OCI-LY7 (cell line): ENCODE measurements around the gene PET117. TPM values are rescaled to one million over a fixed set of nuclear protein-coding genes. Genes with fewer than 3 reads are reported as not detected.

Experiments
- BruUV-seq: library from RNA; stranded (reverse); fragments of 400-500 nt; replicated peaks from 2 replicates; lab custom pipeline; 2021; lab: Mats Ljungman, UMichigan
- CTCF ChIA-PET: fragments of 300-600 bp; sonication (Branson Sonifier 250); formaldehyde crosslinking; loops from one replicate; lab custom pipeline; 2022; ENCODE audit warnings: antibody characterized with exemption; ENCODE audit not compliant: unreplicated experiment; lab: Charles Lee
- POLR2A ChIA-PET: fragments of 300-600 bp; sonication (Branson Sonifier 250); formaldehyde crosslinking; loops from one replicate; lab custom pipeline; 2022; ENCODE audit warnings: antibody characterized with exemption; lab: Charles Lee
- DNase-seq: peaks from one replicate; pipeline ENCODE4 v3.0.0-alpha.2; 2015; ENCODE audit warnings: low spot score
- H2AFZ ChIP-seq: fragments of 200-600 bp; sonication (generic), shearing (Covaris generic); 2 replicates; pipeline ENCODE4 v1.6.1; 2014; ENCODE audit warnings: mild to moderate bottlenecking, antibody characterized with exemption, low read length, moderate library complexity
- H3K27ac ChIP-seq: fragments of 200-600 bp; sonication (generic); 2 replicates; pipeline ENCODE4 v1.5.1; 2014; ENCODE audit warnings: mixed run types, low read depth, mild to moderate bottlenecking, moderate library complexity, low read length, inconsistent platforms; ENCODE audit not compliant: poor library complexity, severe bottlenecking
- H3K36me3 ChIP-seq: fragments of 200-600 bp; sonication (generic); 2 replicates; pipeline ENCODE4 v1.6.1; 2014; ENCODE audit warnings: mild to moderate bottlenecking, antibody characterized with exemption, low read length, moderate library complexity, mixed read lengths; ENCODE audit not compliant: insufficient read depth
- H3K4me1 ChIP-seq: fragments of 200-600 bp; sonication (generic); 2 replicates; pipeline ENCODE4 v1.5.1; 2014; ENCODE audit warnings: mild to moderate bottlenecking, low read length; ENCODE audit not compliant: insufficient read depth, poor library complexity, severe bottlenecking
- H3K4me2 ChIP-seq: fragments of 200-600 bp; sonication (generic); 2 replicates; pipeline ENCODE4 v1.6.1; 2014; ENCODE audit warnings: mild to moderate bottlenecking, low read length
- H3K4me3 ChIP-seq: fragments of 200-600 bp; sonication (generic); 2 replicates; pipeline ENCODE4 v1.5.1; 2014; ENCODE audit warnings: mild to moderate bottlenecking, low read depth, low read length; ENCODE audit not compliant: poor library complexity, severe bottlenecking
- H3K79me2 ChIP-seq: fragments of 200-600 bp; sonication (generic); 2 replicates; pipeline ENCODE4 v1.6.1; 2016; ENCODE audit warnings: low read depth, mild to moderate bottlenecking, low read length, moderate library complexity, mixed read lengths; ENCODE audit not compliant: insufficient read depth
- H3K9me2 ChIP-seq: fragments of 200-600 bp; sonication (generic); 2 replicates; pipeline ENCODE4 v1.6.1; 2016; ENCODE audit warnings: mild to moderate bottlenecking, low read length, mixed read lengths; ENCODE audit not compliant: insufficient read depth
- H3K9me3 ChIP-seq: fragments of 200-600 bp; sonication (generic); 2 replicates; pipeline ENCODE4 v1.6.1; 2014; ENCODE audit warnings: mild to moderate bottlenecking, mixed run types, low read length, mixed read lengths
- H4K20me1 ChIP-seq: fragments of 200-600 bp; sonication (generic); 2 replicates; pipeline ENCODE4 v1.6.1; 2014; ENCODE audit warnings: mild to moderate bottlenecking, antibody characterized with exemption, low read length, moderate library complexity, mixed read lengths; ENCODE audit not compliant: insufficient read depth
- EZH2phosphoT487 ChIP-seq: fragments of 200-600 bp; sonication (generic); IDR thresholded peaks from 2 replicates; pipeline ENCODE4 v1.6.1; 2018; ENCODE audit warnings: low read depth, borderline replicate concordance, mild to moderate bottlenecking, mixed run types, antibody characterized with exemption, low read length, moderate library complexity, mixed read lengths
- intact Hi-C: fragments of 100-400 bp; cut with micrococcal nuclease; formaldehyde crosslinking; loops from one replicate; pipeline ENCODE4 v1.10.0; 2022; ENCODE audit not compliant: unreplicated experiment
- total RNA-seq, 2 experiments: library from RNA; depleted of rRNA in 1 of 2; stranded (reverse); fragments of >200 nt in 1 of 2; shearing (Covaris generic) in 1 of 2; gene quantifications; 2 replicates each; pipeline ENCODE4 v1.2.3, GENCODE V29; 2014 to 2022
- TF ChIP-seq, protein P1 (sequence below): fragments of 200-600 bp; sonication (generic); conservative IDR thresholded peaks from 2 replicates; pipeline ENCODE4 v1.5.1; 2014; ENCODE audit warnings: mild to moderate bottlenecking, antibody characterized with exemption, low read length, moderate library complexity, mixed read lengths

PET117 gene
- total RNA-seq, 2 experiments from 2014 or later: 13.1 to 20.9 TPM

DNA sequence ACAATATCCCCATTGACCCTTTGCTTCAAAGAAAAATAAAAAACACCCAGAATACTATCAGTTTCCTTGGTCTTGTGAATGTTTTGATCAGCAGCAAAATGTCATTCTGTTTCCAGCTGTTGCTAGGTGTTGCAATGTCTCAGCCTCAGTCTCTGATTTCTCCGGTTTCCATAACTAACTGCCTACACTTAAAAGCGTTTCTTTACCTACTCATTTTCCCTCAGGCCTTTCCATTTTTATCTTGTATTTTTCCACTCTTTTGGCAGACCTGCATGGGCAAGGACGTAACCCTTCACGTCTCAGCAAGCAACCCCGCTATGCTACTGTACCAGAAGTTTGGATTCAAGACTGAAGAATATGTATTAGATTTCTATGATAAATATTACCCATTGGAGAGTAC is 49.4 kb downstream of the PET117 start:
- H3K4me3 ChIP-seq: no peak overlapping the region
- ChIA-PET CTCF (no interaction called here), POLR2A (no interaction called here)
- no peak for DNase-seq
- no peaks in the 10 kb centered on the region for H3K79me2 ChIP-seq
- H3K9me3 ChIP-seq: no peaks in the 10 kb centered on the region
- intact Hi-C loops: no loop called here
- TF ChIP-seq EZH2phosphoT487: no peak
- TF ChIP-seq, protein P1, sequence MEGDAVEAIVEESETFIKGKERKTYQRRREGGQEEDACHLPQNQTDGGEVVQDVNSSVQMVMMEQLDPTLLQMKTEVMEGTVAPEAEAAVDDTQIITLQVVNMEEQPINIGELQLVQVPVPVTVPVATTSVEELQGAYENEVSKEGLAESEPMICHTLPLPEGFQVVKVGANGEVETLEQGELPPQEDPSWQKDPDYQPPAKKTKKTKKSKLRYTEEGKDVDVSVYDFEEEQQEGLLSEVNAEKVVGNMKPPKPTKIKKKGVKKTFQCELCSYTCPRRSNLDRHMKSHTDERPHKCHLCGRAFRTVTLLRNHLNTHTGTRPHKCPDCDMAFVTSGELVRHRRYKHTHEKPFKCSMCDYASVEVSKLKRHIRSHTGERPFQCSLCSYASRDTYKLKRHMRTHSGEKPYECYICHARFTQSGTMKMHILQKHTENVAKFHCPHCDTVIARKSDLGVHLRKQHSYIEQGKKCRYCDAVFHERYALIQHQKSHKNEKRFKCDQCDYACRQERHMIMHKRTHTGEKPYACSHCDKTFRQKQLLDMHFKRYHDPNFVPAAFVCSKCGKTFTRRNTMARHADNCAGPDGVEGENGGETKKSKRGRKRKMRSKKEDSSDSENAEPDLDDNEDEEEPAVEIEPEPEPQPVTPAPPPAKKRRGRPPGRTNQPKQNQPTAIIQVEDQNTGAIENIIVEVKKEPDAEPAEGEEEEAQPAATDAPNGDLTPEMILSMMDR: no peak
- no peaks in the 10 kb centered on the region for H3K9me2 ChIP-seq
- no peaks in the 10 kb centered on the region for H3K4me1 ChIP-seq
- no peak overlapping the region for H3K27ac ChIP-seq
- no TSS peak for BruUV-seq
- H4K20me1 ChIP-seq: no peaks in the 10 kb centered on the region
- H2AFZ ChIP-seq: no peak overlapping the region
- H3K36me3 ChIP-seq: peaks cover 75% of the 10 kb centered on the region
- H3K4me2 ChIP-seq: no peak overlapping the region

DNA sequence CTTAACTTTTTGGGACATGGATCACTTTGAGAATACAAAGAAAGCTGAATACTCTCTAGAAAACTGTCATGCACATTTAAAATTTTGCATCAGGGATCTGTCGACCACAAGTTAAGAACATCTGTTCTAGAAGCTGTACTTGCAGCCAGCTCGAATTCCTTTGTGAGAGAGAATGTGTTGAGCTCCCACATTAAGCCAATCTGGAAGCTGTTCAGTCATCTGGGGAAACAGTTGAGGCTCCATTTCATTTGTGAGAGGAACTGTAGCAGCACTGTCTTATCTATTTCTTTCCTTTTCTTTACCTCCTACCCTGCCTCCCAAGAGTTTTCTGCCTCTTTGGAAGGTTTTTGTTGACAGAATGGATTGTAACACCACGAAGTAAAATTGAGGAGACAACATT is 50.8 kb downstream of the PET117 start:
- Histone ChIP-seq H3K9me2 (no peaks in the 10 kb centered on the region), H3K9me3 (no peaks in the 10 kb centered on the region), H3K79me2 (no peaks in the 10 kb centered on the region), H4K20me1 (no peaks in the 10 kb centered on the region), H3K4me3 (no peak overlapping the region), H3K4me1 (no peaks in the 10 kb centered on the region), H3K27ac (no peak overlapping the region), H3K36me3 (peaks cover 64% of the 10 kb centered on the region), H2AFZ (no peak overlapping the region), H3K4me2 (no peak overlapping the region)
- POLR2A ChIA-PET: interaction anchor here (0.5 to 0.7 kb wide), 2 partner anchors 1460 to 1897 kb away, joined by 3 read pairs; no protein-coding TSS in a partner anchor
- TF ChIP-seq, protein P1: no peak
- no peak for TF ChIP-seq EZH2phosphoT487
- DNase-seq: no peak
- CTCF ChIA-PET: no interaction called here
- intact Hi-C loops: no loop called here
- no TSS peak for BruUV-seq

DNA sequence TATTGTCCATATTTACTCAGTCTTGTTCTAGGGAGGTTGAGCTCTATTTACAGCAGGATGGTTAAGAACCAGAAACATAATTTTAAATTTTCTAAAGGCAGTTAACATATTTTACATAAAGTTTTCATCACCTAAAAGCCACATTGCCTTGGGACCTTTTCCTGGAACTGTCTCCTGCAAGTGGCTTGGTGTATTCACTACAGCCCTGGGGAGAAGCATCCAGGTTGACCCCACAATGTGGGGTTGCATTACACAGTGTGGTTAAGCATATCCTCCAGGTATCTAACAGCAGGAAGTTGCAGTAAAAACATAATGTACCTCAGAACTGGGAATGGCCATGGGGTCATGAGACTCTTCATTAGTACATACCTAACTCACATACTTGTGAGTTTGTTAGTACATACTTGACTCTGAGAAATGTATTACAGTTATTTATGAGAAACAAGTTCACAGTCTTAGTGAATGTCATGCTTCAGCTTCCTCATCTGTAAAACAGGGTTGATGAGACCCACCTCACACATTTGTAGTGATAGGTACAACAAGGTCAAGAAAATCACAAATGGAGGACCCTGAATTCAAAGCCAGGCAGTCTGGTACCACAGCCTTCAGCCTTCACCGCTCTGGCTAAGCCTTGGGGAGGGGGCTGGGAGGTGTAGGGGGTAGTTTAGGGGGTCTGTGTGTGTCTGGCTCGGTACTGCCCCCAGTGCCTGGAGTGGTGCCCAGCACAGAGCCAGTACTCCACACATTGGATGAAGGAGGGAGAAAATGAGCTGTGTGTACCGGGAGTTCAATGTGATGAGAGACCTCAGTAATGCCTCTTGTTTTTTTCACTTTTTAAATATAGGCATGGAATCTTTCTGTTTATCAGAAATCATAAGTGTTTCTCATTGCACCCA is 52.9 kb downstream of the PET117 start:
- Histone ChIP-seq H3K4me2 (no peak overlapping the region), H4K20me1 (no peaks in the 10 kb centered on the region), H3K79me2 (no peaks in the 10 kb centered on the region), H3K9me2 (no peaks in the 10 kb centered on the region), H3K4me1 (no peaks in the 10 kb centered on the region), H3K4me3 (no peak overlapping the region), H3K9me3 (no peaks in the 10 kb centered on the region), H3K27ac (no peak overlapping the region), H3K36me3 (peaks cover 43% of the 10 kb centered on the region), H2AFZ (no peak overlapping the region)
- ChIA-PET POLR2A (interaction anchor here (0.6 kb wide), 1 partner anchor 33 kb away, joined by 3 read pairs; no protein-coding TSS in a partner anchor), CTCF (no interaction called here)
- BruUV-seq: no TSS peak
- intact Hi-C loops: no loop called here
- no peak for DNase-seq
- no peak for TF ChIP-seq EZH2phosphoT487
- TF ChIP-seq, protein P1: peak; percentile 46; the same call in 1 of the 2 replicates
